B cell (primary cell): ENCODE data around the gene CCNC.

Source experiments
- EZH2 ChIP-seq: IDR thresholded peaks from 2 replicates; pipeline ENCODE4 v1.6.1; 2012; ENCODE audit warnings: borderline replicate concordance, low read depth, mild to moderate bottlenecking, moderate library complexity, low read length; ENCODE audit not compliant: insufficient read depth, poor library complexity, severe bottlenecking
- TF ChIP-seq, protein P1 (sequence below): fragments of 200-600 bp; IDR thresholded peaks from one replicate; pipeline ENCODE4 v1.8.0; 2022; ENCODE audit warnings: antibody characterized with exemption, mild to moderate bottlenecking

DNA sequence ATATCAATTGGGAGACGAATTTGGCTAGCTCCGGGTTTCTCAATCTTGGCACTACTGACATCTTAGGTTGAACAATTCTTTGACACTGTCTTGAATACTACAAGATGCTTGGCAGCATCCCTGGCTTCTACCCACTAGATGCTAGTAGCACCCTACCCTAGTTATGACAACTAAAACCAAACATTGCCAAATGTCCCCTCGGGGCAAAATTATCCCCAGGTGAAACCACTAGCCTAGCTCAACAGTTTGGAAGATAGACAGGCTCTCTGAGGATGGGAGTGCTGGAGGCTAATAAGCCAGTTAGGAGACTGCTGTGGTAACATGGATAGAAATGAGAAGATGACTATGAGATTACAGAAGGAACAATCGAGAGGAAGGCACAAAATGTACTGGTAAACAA lies 20.9 kb downstream of the CCNC start:
- TF ChIP-seq, protein P1, sequence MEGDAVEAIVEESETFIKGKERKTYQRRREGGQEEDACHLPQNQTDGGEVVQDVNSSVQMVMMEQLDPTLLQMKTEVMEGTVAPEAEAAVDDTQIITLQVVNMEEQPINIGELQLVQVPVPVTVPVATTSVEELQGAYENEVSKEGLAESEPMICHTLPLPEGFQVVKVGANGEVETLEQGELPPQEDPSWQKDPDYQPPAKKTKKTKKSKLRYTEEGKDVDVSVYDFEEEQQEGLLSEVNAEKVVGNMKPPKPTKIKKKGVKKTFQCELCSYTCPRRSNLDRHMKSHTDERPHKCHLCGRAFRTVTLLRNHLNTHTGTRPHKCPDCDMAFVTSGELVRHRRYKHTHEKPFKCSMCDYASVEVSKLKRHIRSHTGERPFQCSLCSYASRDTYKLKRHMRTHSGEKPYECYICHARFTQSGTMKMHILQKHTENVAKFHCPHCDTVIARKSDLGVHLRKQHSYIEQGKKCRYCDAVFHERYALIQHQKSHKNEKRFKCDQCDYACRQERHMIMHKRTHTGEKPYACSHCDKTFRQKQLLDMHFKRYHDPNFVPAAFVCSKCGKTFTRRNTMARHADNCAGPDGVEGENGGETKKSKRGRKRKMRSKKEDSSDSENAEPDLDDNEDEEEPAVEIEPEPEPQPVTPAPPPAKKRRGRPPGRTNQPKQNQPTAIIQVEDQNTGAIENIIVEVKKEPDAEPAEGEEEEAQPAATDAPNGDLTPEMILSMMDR: no peak
- TF ChIP-seq EZH2: no peak
